ENCODE measurements around the gene BEST4. TPM values are rescaled to one million over a fixed set of nuclear protein-coding genes. Genes with fewer than 3 reads are reported as not detected.

The BEST4 gene
- total RNA-seq = 0.16 and 0.26 TPM in 2 replicates

DNA sequence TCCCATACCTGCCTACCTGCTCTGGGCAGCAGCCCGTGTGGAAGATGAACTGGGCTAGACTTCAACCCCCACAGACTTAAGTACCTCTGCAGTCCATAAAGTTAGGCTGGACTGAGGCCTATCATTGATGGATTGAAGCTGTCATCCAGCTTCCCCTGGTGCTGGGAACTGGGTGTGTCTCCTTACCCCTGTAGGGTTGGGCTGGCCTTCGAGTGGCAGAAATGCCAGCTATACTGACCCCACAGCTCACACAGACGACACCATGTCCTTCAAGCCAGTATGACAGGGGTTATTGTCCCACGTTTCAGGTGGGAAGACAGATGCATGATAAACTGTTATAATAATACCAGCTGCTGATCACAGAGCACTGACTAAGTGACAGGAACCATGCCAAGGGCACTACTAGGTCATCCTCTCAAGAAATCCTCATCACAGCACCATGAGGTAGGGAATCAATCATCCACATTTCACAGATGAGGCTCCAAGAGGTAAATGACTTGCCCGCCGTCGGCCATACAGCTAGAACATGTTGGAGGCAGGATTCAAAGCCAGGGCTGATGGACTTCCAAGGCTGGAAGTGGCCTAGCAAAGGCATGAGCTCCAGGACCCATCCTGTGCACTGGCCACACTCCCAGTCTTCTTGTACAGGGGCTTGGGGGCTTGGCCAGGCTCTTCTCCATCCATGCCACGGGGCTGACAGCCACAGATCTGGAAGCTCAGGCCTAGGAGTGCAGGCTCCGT, at the start of gene BEST4:
BEST4 (minus strand) TSS at position 51 of the 741 bp plus-strand sequence. CDS start 465 bp downstream, outside the sequence.

DNA sequence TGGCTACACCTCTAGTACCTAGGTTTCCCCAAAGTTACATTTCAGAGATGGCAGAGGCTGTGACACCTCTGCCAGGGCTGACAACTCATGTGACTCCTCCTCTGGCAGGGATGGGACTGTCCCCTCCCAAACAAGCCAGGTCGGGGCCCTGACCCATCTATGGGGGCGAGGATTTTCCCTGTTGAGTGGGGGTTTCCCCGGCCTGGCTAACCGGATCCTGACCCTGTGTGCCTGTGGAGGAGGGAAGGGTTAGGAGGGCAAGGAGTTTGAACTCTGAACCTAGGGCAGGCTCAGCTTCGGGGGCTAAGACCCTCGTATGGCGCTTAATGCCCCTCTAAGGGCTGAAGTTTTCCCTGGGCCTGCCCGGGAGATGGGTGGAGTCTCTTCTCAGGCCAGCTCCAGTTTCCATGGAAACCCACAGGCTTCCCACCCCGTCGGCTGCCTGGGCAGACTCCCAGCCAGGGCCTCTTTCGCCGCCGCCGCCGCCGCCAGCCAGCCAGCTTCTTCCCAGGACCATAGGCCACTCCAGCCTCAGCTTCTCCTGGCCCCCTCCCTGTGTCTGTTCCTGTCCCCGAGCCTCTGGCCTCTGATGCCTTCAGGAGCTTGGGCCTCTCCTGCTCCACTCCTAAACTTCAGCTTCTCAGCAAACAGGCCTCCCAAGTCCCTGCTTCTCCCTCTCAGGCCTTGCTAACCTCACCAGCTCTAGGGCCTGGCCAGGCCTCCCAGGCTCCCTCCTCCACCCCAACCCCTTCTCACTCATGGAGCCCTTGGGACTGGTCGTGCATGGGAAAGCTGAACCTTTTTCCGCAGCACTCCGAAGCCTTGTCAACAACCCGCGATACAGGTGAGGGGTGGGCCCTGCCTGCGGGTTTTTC, 20.3 kb upstream of the BEST4 start, which contains the start of gene BTBD19:
BTBD19 (plus strand) TSS at position 461 of the 875 bp plus-strand sequence; CDS start at position 759, 298 bp downstream.

GRCh38 chr1:44806704-44807363, 18.9 kb upstream of the BEST4 start, which contains the start of gene DYNLT4:
Gene DYNLT4, minus strand, starts transcription at chr1:44807351. Its CDS starts 683 bp downstream, at chr1:44806668.

GRCh38 chr1:44799770-44800584, 12.0 kb upstream of the BEST4 start, which contains the start of gene PLK3:
Gene PLK3, plus strand, starts transcription at chr1:44800377. Its CDS starts 87 bp downstream, at chr1:44800464.

GRCh38 chr1:44775078-44775929, 12.7 kb downstream of the BEST4 start, which contains the start of gene RPS8:
Gene RPS8, plus strand, starts transcription at chr1:44775540. Its CDS starts 57 bp downstream, at chr1:44775597.

GRCh38 chr1:44739307-44740178, 48.4 kb downstream of the BEST4 start, which contains the start of gene KIF2C:
Gene KIF2C, plus strand, starts transcription at chr1:44739837. Its CDS starts 96 bp downstream, at chr1:44739933.

Other genes starting within 250 kb of the BEST4 start
- gene TMEM53, start 113.7 kb downstream of the BEST4 start, total RNA-seq = 6.3 and 7.2 TPM in 2 replicates
- 2.6 and 3.5 TPM in 2 replicates for gene ARMH1, start 113.5 kb downstream of the BEST4 start, total RNA-seq
- gene RNU5D-1, start 57.0 kb downstream of the BEST4 start, total RNA-seq = not detected in 2 replicates
- gene KIF2C, start 48.3 kb downstream of the BEST4 start, total RNA-seq = 0.60 and 4.4 TPM in 2 replicates
- 1,417 and 1,701 TPM in 2 replicates for gene RPS8, start 12.6 kb downstream of the BEST4 start, total RNA-seq
- 9.0 and 15.8 TPM in 2 replicates for gene PLK3, start 12.2 kb upstream of the BEST4 start, total RNA-seq
- not detected in 2 replicates for gene DYNLT4, start 19.2 kb upstream of the BEST4 start, total RNA-seq
- 4.5 and 5.8 TPM in 2 replicates for gene BTBD19, start 20.4 kb upstream of the BEST4 start, total RNA-seq
- gene PTCH2, start 55.1 kb upstream of the BEST4 start, total RNA-seq = 0.17 and 0.95 TPM in 2 replicates
- gene EIF2B3, start 198.4 kb upstream of the BEST4 start, total RNA-seq = 41.5 and 49.6 TPM in 2 replicates
- 17.7 and 17.9 TPM in 2 replicates for gene HECTD3, start 223.2 kb upstream of the BEST4 start, total RNA-seq
- 170 and 245 TPM in 2 replicates for gene UROD, start 224.1 kb upstream of the BEST4 start, total RNA-seq

All from bronchial smooth muscle cell (primary cell).